HG02610 (cell line): Measurements from ENCODE around the gene GREM1.

Experiments
- ATAC-seq: cut with Tn5 transposase; IDR thresholded peaks from one replicate; pipeline ENCODE4 v1.9.1; 2021; ENCODE audit warnings: mild to moderate bottlenecking, moderate library complexity; ENCODE audit not compliant: unreplicated experiment

The GREM1 gene

GRCh38 chr15:32778391-32779176, 60.8 kb downstream of the GREM1 start:
- no peak for ATAC-seq

- no peak for ATAC-seq
Measured at GRCh38 chr15:32781781-32782180, 64.0 kb downstream of the GREM1 start.

- no peak for ATAC-seq
Measured at GRCh38 chr15:32784581-32784980, 66.8 kb downstream of the GREM1 start.

DNA sequence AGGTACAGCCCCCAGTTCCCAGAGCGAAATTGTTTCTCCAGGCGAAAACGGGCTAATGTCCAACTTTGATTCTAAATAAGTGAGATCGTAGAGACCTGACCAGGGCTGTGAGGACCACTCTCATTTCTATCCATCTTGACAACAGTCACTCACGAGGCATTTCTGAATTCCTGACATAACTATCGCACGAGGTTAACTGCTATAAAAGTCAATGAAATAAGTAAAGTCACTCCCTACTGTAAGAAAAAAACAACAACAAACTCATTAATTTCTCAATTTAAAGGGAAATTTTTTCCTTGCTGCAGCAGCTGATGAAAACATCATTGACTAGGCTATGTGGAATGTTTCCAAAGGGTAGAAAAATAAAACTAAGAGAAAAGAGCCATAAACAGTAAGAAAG, 69.1 kb downstream of the GREM1 start:
- no peak for ATAC-seq

- no peak for ATAC-seq
Measured at GRCh38 chr15:32787949-32788348, 70.1 kb downstream of the GREM1 start.

DNA sequence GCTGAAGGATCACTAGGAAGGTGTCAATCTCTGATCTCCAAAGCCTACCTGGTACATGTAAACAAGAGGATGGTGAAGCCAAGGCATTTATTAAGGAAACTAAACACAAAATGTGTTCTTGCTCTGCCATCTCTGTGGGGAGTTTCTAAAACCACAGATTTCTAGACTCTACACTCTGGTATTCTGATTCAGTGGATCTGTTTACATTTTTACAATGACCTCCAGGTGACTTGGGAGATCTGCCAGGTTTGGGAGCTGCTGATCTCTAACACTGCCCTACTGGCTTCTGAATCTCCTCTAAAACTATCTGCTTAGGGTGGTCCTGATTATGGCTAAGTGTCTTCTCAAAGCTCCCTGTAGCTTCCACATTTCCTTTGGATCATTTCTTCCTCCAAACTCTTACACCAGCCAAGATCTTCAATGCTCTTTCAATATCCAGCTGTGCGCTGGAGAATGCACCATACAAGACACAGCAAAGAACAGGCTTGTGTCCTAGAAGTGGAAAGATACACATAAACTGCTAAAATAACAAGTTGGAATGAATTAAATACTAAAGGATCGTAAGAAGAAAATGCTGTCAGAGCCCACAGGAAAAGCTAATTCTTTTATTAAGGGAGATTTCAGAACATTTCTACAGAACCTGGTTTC, 72.7 kb downstream of the GREM1 start:
- no peak for ATAC-seq

- ATAC-seq: no peak
Measured at GRCh38 chr15:32792436-32792835, 74.6 kb downstream of the GREM1 start.
